Osteocyte (in vitro differentiated cells): ENCODE results near the gene LEPR. TPM values are rescaled to one million over a fixed set of nuclear protein-coding genes. Genes with fewer than 3 reads are reported as not detected.

ENCODE experiments used
- DNase-seq: peaks from one replicate; pipeline ENCODE4 v3.0.0; 2021; ENCODE audit warnings: mixed read lengths; ENCODE audit not compliant: unreplicated experiment; ENCODE audit errors: extremely low spot score
- H3K27ac Mint-ChIP-seq: one replicate; pipeline ENCODE4 v1.8.0; 2021; ENCODE audit warnings: mild to moderate bottlenecking, mixed read lengths; ENCODE audit not compliant: unreplicated experiment
- H3K27me3 Mint-ChIP-seq: one replicate; pipeline ENCODE4 v1.8.0; 2021; ENCODE audit warnings: mixed read lengths; ENCODE audit not compliant: unreplicated experiment
- H3K36me3 Mint-ChIP-seq: one replicate; pipeline ENCODE4 v1.8.0; 2021; ENCODE audit warnings: mixed read lengths; ENCODE audit not compliant: unreplicated experiment
- H3K4me1 Mint-ChIP-seq: one replicate; pipeline ENCODE4 v1.8.0; 2021; ENCODE audit warnings: mixed read lengths; ENCODE audit not compliant: unreplicated experiment
- H3K4me3 Mint-ChIP-seq: one replicate; pipeline ENCODE4 v1.8.0; 2021; ENCODE audit warnings: mild to moderate bottlenecking, moderate library complexity, mixed read lengths; ENCODE audit not compliant: unreplicated experiment
- H3K9me3 Mint-ChIP-seq: one replicate; pipeline ENCODE4 v1.8.0; 2021; ENCODE audit warnings: mixed read lengths; ENCODE audit not compliant: unreplicated experiment
- total RNA-seq: library from RNA; stranded (reverse); gene quantifications from 2 replicates; pipeline ENCODE4 v1.2.1, GENCODE V29; 2021
- TF ChIP-seq, protein P1 (sequence below): fragments of 200-600 bp; sonication (generic); IDR thresholded peaks from 2 replicates; pipeline ENCODE4 v1.5.0; 2021; ENCODE audit warnings: antibody characterized with exemption, mild to moderate bottlenecking, moderate library complexity

Gene LEPR
- total RNA-seq, 1 donor from 2014 or later, result 14.2 TPM

DNA sequence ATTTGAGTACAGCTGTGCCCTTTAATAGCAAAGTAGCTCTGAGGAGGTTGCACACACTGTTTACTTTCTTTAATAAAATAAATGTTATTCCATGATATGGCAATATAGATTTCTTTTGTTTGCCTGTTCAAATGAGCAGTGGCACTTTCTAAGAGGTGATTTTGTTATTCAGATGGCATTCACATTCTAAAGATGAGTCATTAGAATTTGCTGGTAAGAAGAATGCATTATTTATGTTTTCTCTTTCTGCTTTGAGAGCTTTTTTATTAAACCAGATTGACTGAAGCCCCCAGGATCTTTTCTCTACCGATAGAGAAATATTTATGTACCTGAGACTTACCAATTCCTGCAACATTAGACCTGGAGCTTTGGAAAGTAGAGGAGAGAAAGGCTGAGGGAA is 11.2 kb upstream of the LEPR start:
- Mint-ChIP-seq H3K9me3 (no peaks in the 10 kb centered on the region), H3K4me1 (peaks cover 12% of the 10 kb centered on the region), H3K27me3 (no peaks in the 10 kb centered on the region), H3K36me3 (peaks cover 75% of the 10 kb centered on the region), H3K4me3 (no peak overlapping the region), H3K27ac (peak overlapping the region; percentile 13)
- DNase-seq, result no peak
- TF ChIP-seq, protein P1, sequence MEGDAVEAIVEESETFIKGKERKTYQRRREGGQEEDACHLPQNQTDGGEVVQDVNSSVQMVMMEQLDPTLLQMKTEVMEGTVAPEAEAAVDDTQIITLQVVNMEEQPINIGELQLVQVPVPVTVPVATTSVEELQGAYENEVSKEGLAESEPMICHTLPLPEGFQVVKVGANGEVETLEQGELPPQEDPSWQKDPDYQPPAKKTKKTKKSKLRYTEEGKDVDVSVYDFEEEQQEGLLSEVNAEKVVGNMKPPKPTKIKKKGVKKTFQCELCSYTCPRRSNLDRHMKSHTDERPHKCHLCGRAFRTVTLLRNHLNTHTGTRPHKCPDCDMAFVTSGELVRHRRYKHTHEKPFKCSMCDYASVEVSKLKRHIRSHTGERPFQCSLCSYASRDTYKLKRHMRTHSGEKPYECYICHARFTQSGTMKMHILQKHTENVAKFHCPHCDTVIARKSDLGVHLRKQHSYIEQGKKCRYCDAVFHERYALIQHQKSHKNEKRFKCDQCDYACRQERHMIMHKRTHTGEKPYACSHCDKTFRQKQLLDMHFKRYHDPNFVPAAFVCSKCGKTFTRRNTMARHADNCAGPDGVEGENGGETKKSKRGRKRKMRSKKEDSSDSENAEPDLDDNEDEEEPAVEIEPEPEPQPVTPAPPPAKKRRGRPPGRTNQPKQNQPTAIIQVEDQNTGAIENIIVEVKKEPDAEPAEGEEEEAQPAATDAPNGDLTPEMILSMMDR, result no peak

DNA sequence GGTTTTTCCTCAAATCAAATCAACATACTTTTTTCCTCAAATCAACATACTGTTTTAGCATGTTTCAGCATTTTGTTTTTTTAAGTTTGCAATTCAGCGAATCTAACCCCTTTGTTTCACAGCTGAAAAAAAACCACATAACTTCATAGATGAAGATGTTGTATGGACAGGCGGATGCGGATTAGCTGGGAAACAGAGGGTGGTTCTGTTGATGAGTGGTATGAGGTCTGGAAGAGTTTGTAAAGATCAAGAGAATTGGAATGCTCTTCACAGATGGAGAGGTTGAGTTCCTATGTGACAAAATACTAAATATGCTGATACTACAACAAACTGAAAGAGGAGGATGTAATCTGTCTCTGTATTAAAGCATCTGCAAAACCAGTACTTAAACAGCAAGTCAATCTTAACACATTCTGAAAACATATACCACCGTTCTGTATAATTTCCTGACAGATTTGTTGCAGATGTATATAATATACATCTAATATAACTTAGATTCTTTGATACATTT is 10.6 kb upstream of the LEPR start:
- Mint-ChIP-seq H3K4me1 (peaks cover 12% of the 10 kb centered on the region), H3K9me3 (no peaks in the 10 kb centered on the region), H3K27ac (peak overlapping the region; percentile 13), H3K27me3 (no peaks in the 10 kb centered on the region), H3K4me3 (no peak overlapping the region), H3K36me3 (peaks cover 75% of the 10 kb centered on the region)
- TF ChIP-seq, protein P1, result no peak
- DNase-seq, result no peak

DNA sequence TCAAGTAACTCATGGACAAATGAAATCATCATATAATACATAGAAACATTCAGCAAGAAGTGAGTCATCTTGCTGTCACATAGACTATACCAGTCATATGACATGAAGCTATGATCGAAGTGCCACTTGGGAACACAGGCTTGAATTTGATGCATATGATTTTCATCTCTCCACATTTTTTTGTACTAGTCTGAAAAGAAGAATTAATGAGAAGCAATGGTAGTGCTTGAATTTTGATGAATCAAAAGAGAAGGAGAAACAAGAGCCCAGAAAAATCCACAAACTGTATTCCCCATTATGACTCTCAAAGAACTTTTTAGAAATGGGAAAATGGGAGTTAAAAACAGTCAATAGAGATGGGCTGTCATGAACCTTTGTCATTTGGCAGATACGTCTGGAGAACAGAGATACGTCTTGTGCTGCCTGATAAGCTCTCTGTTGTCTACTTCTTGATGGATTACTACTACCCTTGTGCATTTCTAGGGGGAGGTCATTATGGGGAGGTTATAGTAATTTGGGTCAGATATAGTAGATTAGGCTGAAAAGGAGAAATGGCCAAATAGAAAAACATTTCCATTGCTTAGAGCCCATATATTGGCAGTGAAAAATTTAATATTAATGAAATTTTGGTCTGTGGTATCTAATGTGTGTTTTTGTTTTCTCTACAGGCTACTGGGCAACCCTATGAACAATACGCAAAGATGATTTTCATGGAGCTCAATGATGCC is 8.0 kb upstream of the LEPR start:
- Mint-ChIP-seq H3K9me3 (no peaks in the 10 kb centered on the region), H3K27ac (no peak overlapping the region)
- DNase-seq, result no peak

DNA sequence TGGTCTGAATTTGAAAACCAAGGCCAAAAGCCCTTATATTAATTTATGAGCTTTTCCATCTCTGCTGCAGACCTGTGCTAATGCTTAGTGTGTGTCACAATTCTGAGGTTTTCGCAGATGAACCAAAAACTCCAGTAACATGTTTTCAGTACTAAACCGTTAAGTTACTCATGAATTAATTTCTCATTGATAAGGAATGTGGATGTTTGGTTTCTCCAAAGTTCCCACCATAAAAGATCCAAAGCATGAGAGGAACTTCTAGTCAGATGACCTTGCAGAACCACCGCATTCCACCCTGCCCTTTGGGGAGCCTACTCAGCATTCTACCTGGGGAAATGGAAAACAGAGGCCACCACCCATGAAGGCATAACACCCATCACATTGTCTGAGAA is 7.5 kb upstream of the LEPR start:
- Mint-ChIP-seq H3K27me3 (no peaks in the 10 kb centered on the region), H3K36me3 (peaks cover 54% of the 10 kb centered on the region), H3K4me1 (peaks cover 23% of the 10 kb centered on the region), H3K4me3 (no peak overlapping the region), H3K9me3 (no peaks in the 10 kb centered on the region), H3K27ac (no peak overlapping the region)
- TF ChIP-seq, protein P1, result no peak
- no peak for DNase-seq

More for the DNA sequence above, 8.0 kb upstream of the LEPR start:
- TF ChIP-seq, protein P1, result no peak
- no peaks in the 10 kb centered on the region for H3K27me3 Mint-ChIP-seq
- H3K4me1 Mint-ChIP-seq, result peaks cover 17% of the 10 kb centered on the region
- H3K4me3 Mint-ChIP-seq, result no peak overlapping the region
- peaks cover 59% of the 10 kb centered on the region for H3K36me3 Mint-ChIP-seq

DNA sequence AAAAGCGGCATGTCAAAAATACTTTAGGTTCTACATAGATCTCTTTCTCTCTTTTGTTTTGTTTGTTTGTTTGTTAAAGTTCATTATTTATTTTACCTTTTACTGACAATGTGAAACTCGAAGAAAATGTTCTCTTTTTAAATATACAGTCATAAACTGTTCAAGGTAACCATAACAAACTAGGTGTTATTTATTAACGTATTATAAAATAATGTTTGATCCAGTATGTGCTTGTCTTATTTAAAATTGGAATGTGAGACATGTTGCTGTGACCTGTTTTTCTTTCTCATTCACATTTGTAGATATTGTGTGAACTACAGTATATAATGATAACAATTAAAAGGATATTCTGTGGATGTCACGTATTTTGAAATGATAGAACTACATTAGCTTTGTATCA is 5.9 kb upstream of the LEPR start:
- peaks cover 27% of the 10 kb centered on the region for H3K4me1 Mint-ChIP-seq
- peaks cover 43% of the 10 kb centered on the region for H3K36me3 Mint-ChIP-seq
- H3K9me3 Mint-ChIP-seq, result no peaks in the 10 kb centered on the region
- TF ChIP-seq, protein P1, result no peak
- no peak overlapping the region for H3K27ac Mint-ChIP-seq
- no peak for DNase-seq
- no peaks in the 10 kb centered on the region for H3K27me3 Mint-ChIP-seq
- no peak overlapping the region for H3K4me3 Mint-ChIP-seq
